ENCODE measurements around the gene STARD10.

DNA sequence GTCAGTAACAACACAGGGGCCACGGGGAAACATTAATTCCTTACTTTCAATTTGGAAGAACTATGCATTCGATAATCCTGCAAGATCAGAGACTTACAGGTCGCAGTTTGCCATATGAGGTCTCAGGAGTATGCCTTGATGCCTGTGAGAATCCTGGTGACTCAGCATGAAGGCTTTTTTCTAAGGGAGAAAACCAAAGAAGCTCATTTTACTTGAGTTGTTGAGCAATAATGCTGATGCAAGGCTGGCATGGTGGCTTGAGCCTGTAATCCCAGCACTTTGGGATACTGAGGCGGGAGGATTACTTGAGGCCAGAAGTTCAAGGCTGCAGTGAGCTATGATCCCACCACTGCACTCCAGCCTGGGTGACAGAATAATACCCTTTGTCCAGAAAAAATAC lies 46.9 kb upstream of the STARD10 start:
- TF ChIP-seq CTCF (IDR thresholded peaks at IDR 0.05) (no peak), POLR2A (IDR thresholded peaks at IDR 0.05) (no peak)

Measured in testis (tissue), 2 donors.